ENCODE measurements around the gene IQUB.

GRCh38 chr7:123583821-123584220 is 49.4 kb upstream of the IQUB start:
- no peak for TF ChIP-seq POLR2AphosphoS5 (IDR thresholded peaks at IDR 0.05; ENCODE audit: low read depth, low read length)
- TF ChIP-seq TAF1 (IDR thresholded peaks at IDR 0.05; ENCODE audit: borderline replicate concordance, low read depth, low read length), result no peak
- no peak for TF ChIP-seq POLR2A (IDR thresholded peaks at IDR 0.05; ENCODE audit: low read depth, low read length)
